Breast epithelium (tissue), 4 donors: ENCODE data around the gene TMEM201. TPM values are rescaled to one million over a fixed set of nuclear protein-coding genes. Genes with fewer than 3 reads are reported as not detected.
A peak's percentile ranks its signal among the peaks of the same experiment; 100 is the strongest.

Experiments used
- DNase-seq, 2 donors: peaks; one replicate each; pipeline ENCODE4 v3.0.0-alpha.2; 2019; ENCODE audit warnings: low spot score in 2 of 2
- H3K27ac ChIP-seq, 2 donors: fragments of 200-600 bp; sonication (generic) in 1 of 2; one replicate each; pipeline ENCODE4 v1.5.1; 2016 to 2019; ENCODE audit warnings: mild to moderate bottlenecking in 1 of 2
- H3K27me3 ChIP-seq, 2 donors: fragments of 200-600 bp; sonication (generic) in 1 of 2; one replicate each; pipeline versions ENCODE4 v1.5.1 to v1.6.0; 2017 to 2019; ENCODE audit warnings: control low read depth in 1 of 2, mild to moderate bottlenecking in 1 of 2
- H3K36me3 ChIP-seq: fragments of 200-600 bp; one replicate; pipeline ENCODE4 v1.5.1; 2019
- H3K4me1 ChIP-seq, 2 donors: fragments of 200-600 bp; sonication (generic); one replicate each; pipeline ENCODE4 v1.5.1; 2016 to 2019; ENCODE audit warnings: control low read depth in 1 of 2
- H3K4me3 ChIP-seq, 3 donors: fragments of 200-600 bp; sonication (generic); 1 replicate in 2 of 3; 2 replicates in 1 of 3; pipeline ENCODE4 v1.5.1; 2016 to 2019; ENCODE audit warnings: mild to moderate bottlenecking in 3 of 3, moderate library complexity in 2 of 3
- H3K9me3 ChIP-seq, 2 donors: fragments of 200-600 bp; sonication (generic) in 1 of 2; one replicate each; pipeline ENCODE4 v1.5.1; 2016 to 2019; ENCODE audit warnings: control low read depth in 1 of 2
- CTCF ChIP-seq, 3 donors: fragments of 450-650 bp; IDR thresholded peaks; one replicate each; pipeline ENCODE4 v1.5.1; 2016 to 2017; ENCODE audit warnings: antibody characterized with exemption in 3 of 3, mild to moderate bottlenecking in 3 of 3, moderate library complexity in 3 of 3
- POLR2A ChIP-seq: fragments of 450-650 bp; IDR thresholded peaks from one replicate; pipeline ENCODE4 v1.6.1; 2016; ENCODE audit warnings: antibody characterized with exemption, mild to moderate bottlenecking, moderate library complexity
- POLR2AphosphoS5 ChIP-seq, 3 donors: sonication (generic); formaldehyde crosslinking; IDR thresholded peaks; one replicate each; pipeline ENCODE4 v1.6.1; 2017; ENCODE audit warnings: antibody characterized with exemption in 3 of 3
- intact Hi-C: fragments of 100-400 bp; cut with DNase I; formaldehyde crosslinking; loops from one replicate; pipeline ENCODE4 v1.15.1; 2023; ENCODE audit warnings: low total_unique reads
- total RNA-seq, 3 donors: library from RNA; depleted of rRNA; stranded (reverse); fragments of >200 nt; gene quantifications; one replicate each; pipeline ENCODE4 v1.1.0, GENCODE V29; 2016

The TMEM201 gene
- total RNA-seq, 3 donors from 2014 or later: 5.0 to 6.2 (median 5.0) TPM

DNA sequence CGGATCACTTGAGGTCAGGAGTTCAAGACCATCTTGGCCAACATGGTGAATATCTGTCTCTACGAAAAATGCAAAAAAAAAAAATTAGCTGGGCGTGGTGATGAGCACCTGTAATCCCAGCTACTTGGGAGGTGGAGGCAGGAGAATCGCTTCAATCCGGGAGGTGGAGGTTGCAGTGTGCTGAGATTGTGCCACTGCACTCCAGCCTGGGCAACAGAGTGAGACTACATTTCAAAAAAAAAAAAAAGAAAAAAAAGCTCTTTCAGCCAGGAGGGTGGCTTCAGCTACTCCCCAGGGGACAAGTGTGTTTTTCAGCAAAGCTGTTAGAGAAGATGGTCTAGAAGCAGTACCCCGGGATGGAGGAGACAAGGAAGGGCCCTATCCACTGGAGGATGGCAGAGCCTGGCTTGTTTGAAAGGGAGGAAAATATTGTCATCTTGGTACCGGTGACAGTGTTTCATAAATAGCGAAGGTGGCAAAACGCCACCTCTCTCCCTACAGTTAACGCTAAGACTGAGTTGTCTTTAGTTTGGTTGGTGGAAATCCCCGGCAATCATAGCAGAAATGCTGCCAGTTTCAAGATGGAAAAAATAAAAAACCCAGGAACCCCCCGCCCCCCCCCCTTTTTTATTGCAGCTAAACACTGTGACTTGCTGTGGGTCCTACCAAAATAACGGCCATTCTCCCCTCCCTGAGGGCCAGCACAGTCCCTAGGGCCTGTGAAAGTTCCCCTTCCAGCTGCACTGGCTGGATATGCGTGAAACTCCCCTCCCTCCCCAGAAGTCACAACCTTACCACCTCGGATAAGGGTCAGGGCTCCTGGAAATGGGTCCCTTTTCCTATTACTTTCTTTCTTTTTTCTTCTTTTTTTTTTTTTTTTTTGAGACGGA lies 66.4 kb downstream of the TMEM201 start:
- Histone ChIP-seq H3K27ac (peak overlapping the region in 1 of 2 donors; percentile 48), H3K27me3 (peaks cover 4 to 17% of the 10 kb centered on the region in 2 donors), H3K36me3 (no peaks in the 10 kb centered on the region), H3K4me1 (peaks cover 0 to 5% of the 10 kb centered on the region in 2 donors), H3K9me3 (no peaks in the 10 kb centered on the region), H3K4me3 (no peak overlapping the region)
- TF ChIP-seq POLR2A (no peak), CTCF (IDR thresholded peaks at IDR 0.05) (no peak), POLR2AphosphoS5 (IDR thresholded peaks at IDR 0.05) (no peak)
- intact Hi-C loops: no loop called here
- DNase-seq: no peak

DNA sequence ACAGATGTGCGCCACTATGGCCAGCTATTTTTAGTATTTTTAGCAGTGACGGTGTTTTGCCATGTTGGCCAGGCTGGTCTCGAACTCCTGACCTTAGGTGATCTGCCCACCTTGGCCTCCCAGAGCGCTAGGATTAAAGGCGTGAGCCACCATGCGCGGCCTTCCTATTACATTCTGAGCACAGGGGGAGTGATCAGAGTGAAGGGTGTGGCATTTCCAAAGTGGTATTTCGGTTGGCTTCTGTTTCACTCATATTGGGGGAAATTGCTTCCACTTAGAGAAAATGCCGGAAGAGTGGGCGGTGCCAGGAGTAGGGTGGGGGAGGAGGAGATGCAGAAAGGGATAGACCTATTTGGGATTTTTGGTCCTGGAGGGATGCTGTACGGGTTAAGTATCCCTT lies 67.1 kb downstream of the TMEM201 start:
- H3K4me3 ChIP-seq: no peak overlapping the region
- DNase-seq: no peak

GRCh38 chr1:9657521-9658032 lies 68.9 kb downstream of the TMEM201 start:
- Histone ChIP-seq H3K36me3 (no peaks in the 10 kb centered on the region), H3K27me3 (peaks cover 0 to 2% of the 10 kb centered on the region in 2 donors), H3K27ac (peak overlapping the region in 1 of 2 donors; percentile 12), H3K4me3 (no peak overlapping the region), H3K9me3 (no peaks in the 10 kb centered on the region), H3K4me1 (no peaks in the 10 kb centered on the region)
- no peak for TF ChIP-seq POLR2AphosphoS5 (IDR thresholded peaks at IDR 0.05)
- no peak for TF ChIP-seq CTCF (IDR thresholded peaks at IDR 0.05)
- TF ChIP-seq POLR2A: no peak
- no peak for DNase-seq
- intact Hi-C loops: no loop called here

More for the DNA sequence above, 67.1 kb downstream of the TMEM201 start:
- Histone ChIP-seq H3K4me1 (peaks cover 0 to 5% of the 10 kb centered on the region in 2 donors), H3K9me3 (no peaks in the 10 kb centered on the region), H3K27ac (no peak overlapping the region), H3K27me3 (peaks cover 4 to 17% of the 10 kb centered on the region in 2 donors), H3K36me3 (no peaks in the 10 kb centered on the region)
- TF ChIP-seq POLR2AphosphoS5 (IDR thresholded peaks at IDR 0.05): no peak
- no peak for TF ChIP-seq POLR2A
- TF ChIP-seq CTCF (IDR thresholded peaks at IDR 0.05): no peak
- intact Hi-C loops: no loop called here

DNA sequence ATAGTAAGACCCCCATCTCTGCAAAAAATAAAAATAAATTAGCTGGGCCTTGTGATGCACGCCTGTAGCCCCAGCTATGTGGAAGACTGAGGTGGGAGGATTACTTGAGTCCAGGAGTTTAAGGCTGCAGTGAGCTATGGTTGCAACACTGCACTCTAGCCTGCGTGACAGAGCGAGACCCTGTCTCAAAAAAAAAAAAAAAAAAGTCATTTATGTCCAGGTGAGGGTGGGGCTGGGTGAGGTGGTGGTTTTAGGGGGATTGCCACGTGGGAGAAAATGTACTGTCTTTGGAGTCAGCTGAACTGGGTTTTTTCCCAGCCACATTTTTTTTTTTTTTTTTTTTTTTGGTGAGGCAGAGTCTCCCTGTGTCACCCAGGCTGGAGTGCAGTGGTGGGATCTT lies 69.5 kb downstream of the TMEM201 start:
- TF ChIP-seq POLR2A (no peak), CTCF (IDR thresholded peaks at IDR 0.05) (no peak), POLR2AphosphoS5 (IDR thresholded peaks at IDR 0.05) (no peak)
- H3K4me1 ChIP-seq: no peaks in the 10 kb centered on the region
- no peaks in the 10 kb centered on the region for H3K27me3 ChIP-seq
- no peaks in the 10 kb centered on the region for H3K9me3 ChIP-seq
- no peak overlapping the region for H3K4me3 ChIP-seq
- intact Hi-C loops: no loop called here
- peak overlapping the region in 1 of 2 donors; percentile 12 for H3K27ac ChIP-seq
- no peak for DNase-seq
- H3K36me3 ChIP-seq: no peaks in the 10 kb centered on the region

- TF ChIP-seq CTCF (IDR thresholded peaks at IDR 0.05): no peak
- TF ChIP-seq POLR2AphosphoS5 (IDR thresholded peaks at IDR 0.05): no peak
- TF ChIP-seq POLR2A: no peak
- intact Hi-C loops: no loop called here
- peak in 1 of 2 donors; percentile 30 for DNase-seq
- H3K27ac ChIP-seq: no peak overlapping the region
- no peaks in the 10 kb centered on the region for H3K36me3 ChIP-seq
- H3K27me3 ChIP-seq: no peaks in the 10 kb centered on the region
- no peak overlapping the region for H3K4me3 ChIP-seq
- H3K4me1 ChIP-seq: no peaks in the 10 kb centered on the region
- no peaks in the 10 kb centered on the region for H3K9me3 ChIP-seq
Observed at GRCh38 chr1:9659328-9659727, 70.6 kb downstream of the TMEM201 start.
